ENCODE results near the gene CADM3.

CADM3 gene

GRCh38 chr1:159132271-159132881, 39.0 kb upstream of the CADM3 start:
- TF ChIP-seq, protein P1, sequence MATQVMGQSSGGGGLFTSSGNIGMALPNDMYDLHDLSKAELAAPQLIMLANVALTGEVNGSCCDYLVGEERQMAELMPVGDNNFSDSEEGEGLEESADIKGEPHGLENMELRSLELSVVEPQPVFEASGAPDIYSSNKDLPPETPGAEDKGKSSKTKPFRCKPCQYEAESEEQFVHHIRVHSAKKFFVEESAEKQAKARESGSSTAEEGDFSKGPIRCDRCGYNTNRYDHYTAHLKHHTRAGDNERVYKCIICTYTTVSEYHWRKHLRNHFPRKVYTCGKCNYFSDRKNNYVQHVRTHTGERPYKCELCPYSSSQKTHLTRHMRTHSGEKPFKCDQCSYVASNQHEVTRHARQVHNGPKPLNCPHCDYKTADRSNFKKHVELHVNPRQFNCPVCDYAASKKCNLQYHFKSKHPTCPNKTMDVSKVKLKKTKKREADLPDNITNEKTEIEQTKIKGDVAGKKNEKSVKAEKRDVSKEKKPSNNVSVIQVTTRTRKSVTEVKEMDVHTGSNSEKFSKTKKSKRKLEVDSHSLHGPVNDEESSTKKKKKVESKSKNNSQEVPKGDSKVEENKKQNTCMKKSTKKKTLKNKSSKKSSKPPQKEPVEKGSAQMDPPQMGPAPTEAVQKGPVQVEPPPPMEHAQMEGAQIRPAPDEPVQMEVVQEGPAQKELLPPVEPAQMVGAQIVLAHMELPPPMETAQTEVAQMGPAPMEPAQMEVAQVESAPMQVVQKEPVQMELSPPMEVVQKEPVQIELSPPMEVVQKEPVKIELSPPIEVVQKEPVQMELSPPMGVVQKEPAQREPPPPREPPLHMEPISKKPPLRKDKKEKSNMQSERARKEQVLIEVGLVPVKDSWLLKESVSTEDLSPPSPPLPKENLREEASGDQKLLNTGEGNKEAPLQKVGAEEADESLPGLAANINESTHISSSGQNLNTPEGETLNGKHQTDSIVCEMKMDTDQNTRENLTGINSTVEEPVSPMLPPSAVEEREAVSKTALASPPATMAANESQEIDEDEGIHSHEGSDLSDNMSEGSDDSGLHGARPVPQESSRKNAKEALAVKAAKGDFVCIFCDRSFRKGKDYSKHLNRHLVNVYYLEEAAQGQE (IDR thresholded peaks at IDR 0.05; ENCODE audit: insufficient replicate concordance, low read depth), result no peak
- TF ChIP-seq CTCF (IDR thresholded peaks at IDR 0.05; ENCODE audit: insufficient read depth, low read length), result peak; percentile 72
- H3K27me3 ChIP-seq (ENCODE audit: insufficient read depth, poor library complexity, severe bottlenecking), result no peaks in the 10 kb centered on the region

DNA sequence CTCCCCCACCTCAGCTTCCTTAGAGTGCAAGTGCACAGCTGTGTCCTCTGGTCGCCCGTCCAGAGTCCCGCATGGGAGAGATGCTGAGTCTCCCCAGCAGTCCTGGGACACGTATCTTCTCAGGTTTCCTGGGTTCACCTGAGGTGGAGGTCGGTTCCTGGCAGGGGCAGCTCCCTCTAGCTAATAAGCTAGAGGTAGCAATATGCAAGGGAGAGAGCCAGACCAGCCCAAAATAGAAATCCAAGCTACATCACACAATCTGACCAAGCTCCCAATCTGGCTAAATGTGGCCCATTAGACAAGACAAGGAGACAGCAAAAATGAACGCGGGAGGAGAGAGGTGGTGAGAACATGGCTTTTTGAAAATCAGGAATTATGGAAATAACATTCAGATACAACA, 30.9 kb upstream of the CADM3 start:
- no peak for TF ChIP-seq CTCF (IDR thresholded peaks at IDR 0.05; ENCODE audit: insufficient read depth, low read length)
- no peak for TF ChIP-seq POLR2AphosphoS5 (IDR thresholded peaks at IDR 0.05; ENCODE audit: low read depth)
- TF ChIP-seq, protein P1 (IDR thresholded peaks at IDR 0.05; ENCODE audit: insufficient replicate concordance, low read depth), result no peak
- TF ChIP-seq GABPA (IDR thresholded peaks at IDR 0.05; ENCODE audit: low read depth), result no peak
- no peak for TF ChIP-seq SPI1 (IDR thresholded peaks at IDR 0.05; ENCODE audit: borderline replicate concordance, low read depth)
- no peak overlapping the region for H3K27ac ChIP-seq (replicated peaks)
- H3K4me3 ChIP-seq (replicated peaks; ENCODE audit: insufficient read depth, low read length), result no peak overlapping the region
- no peak for DNase-seq (ENCODE audit: low read depth in 1 of 2, low spot score in 1 of 2)
- H3K27me3 ChIP-seq (ENCODE audit: insufficient read depth, poor library complexity, severe bottlenecking), result peaks cover 28% of the 10 kb centered on the region

More at GRCh38 chr1:159132271-159132881, 39.0 kb upstream of the CADM3 start:
- H3K4me3 ChIP-seq (replicated peaks; ENCODE audit: insufficient read depth, low read length), result no peak overlapping the region
- peak; percentile 11 to 59 for DNase-seq (ENCODE audit: low read depth in 1 of 2, low spot score in 1 of 2)
- H3K27ac ChIP-seq (replicated peaks), result no peak overlapping the region

GRCh38 chr1:159141584-159142390, 29.6 kb upstream of the CADM3 start:
- Histone ChIP-seq H3K27ac (replicated peaks) (no peak overlapping the region), H3K4me3 (replicated peaks; ENCODE audit: insufficient read depth, low read length) (no peak overlapping the region), H3K27me3 (ENCODE audit: insufficient read depth, poor library complexity, severe bottlenecking) (peaks cover 28% of the 10 kb centered on the region)
- DNase-seq (ENCODE audit: low read depth in 1 of 2, low spot score in 1 of 2), result no peak
- no peak for TF ChIP-seq CTCF (IDR thresholded peaks at IDR 0.05; ENCODE audit: insufficient read depth, low read length)
- TF ChIP-seq SPI1 (IDR thresholded peaks at IDR 0.05; ENCODE audit: borderline replicate concordance, low read depth), result no peak
- TF ChIP-seq, protein P1 (IDR thresholded peaks at IDR 0.05; ENCODE audit: insufficient replicate concordance, low read depth), result no peak
- TF ChIP-seq GABPA (IDR thresholded peaks at IDR 0.05; ENCODE audit: low read depth), result no peak
- TF ChIP-seq POLR2AphosphoS5 (IDR thresholded peaks at IDR 0.05; ENCODE audit: low read depth), result no peak

Data from HL-60 (cell line).